ES-I3 (cell line): ENCODE measurements around the gene JOSD2.
"Not testable (repeated sequence)": the region's sequence is repeated elsewhere in the genome, so short reads cannot be mapped to it uniquely, and the experiment has no call there.

Experiments used
- H3K36me3 ChIP-seq: 2 replicates; pipeline ENCODE4 v1.6.1; 2013; ENCODE audit warnings: mild to moderate bottlenecking, low read length, control low read depth, moderate library complexity; ENCODE audit not compliant: insufficient read depth
- H3K4me1 ChIP-seq: 2 replicates; pipeline ENCODE4 v1.6.1; 2013; ENCODE audit warnings: mild to moderate bottlenecking, control low read depth, low read length; ENCODE audit not compliant: insufficient read depth
- H3K9ac ChIP-seq: 2 replicates; pipeline ENCODE4 v1.6.1; 2013; ENCODE audit warnings: low read depth, mild to moderate bottlenecking, low read length, moderate library complexity
- H3K9me3 ChIP-seq: 2 replicates; pipeline ENCODE4 v1.6.1; 2013; ENCODE audit warnings: mild to moderate bottlenecking, low read length, moderate library complexity; ENCODE audit not compliant: control insufficient read depth, insufficient read depth

Gene JOSD2

GRCh38 chr19:50534478-50534877 lies 23.5 kb upstream of the JOSD2 start:
- no peaks in the 10 kb centered on the region for H3K9me3 ChIP-seq

GRCh38 chr19:50532952-50533351 lies 22.0 kb upstream of the JOSD2 start:
- no peak overlapping the region for H3K9ac ChIP-seq
- H3K9me3 ChIP-seq, result no peaks in the 10 kb centered on the region
- no peaks in the 10 kb centered on the region for H3K36me3 ChIP-seq
- peaks cover 8% of the 10 kb centered on the region; the same call in 1 of the 2 replicates for H3K4me1 ChIP-seq

More at GRCh38 chr19:50534478-50534877, 23.5 kb upstream of the JOSD2 start:
- no peaks in the 10 kb centered on the region for H3K36me3 ChIP-seq
- H3K9ac ChIP-seq, result no peak overlapping the region
- H3K4me1 ChIP-seq, result peaks cover 8% of the 10 kb centered on the region; the same call in 1 of the 2 replicates

- peak overlapping the region; percentile 5; the same call in 1 of the 2 replicates for H3K9ac ChIP-seq
- H3K4me1 ChIP-seq, result peaks cover 8% of the 10 kb centered on the region; the same call in 1 of the 2 replicates
- H3K36me3 ChIP-seq, result no peaks in the 10 kb centered on the region
- H3K9me3 ChIP-seq, result no peaks in the 10 kb centered on the region
Measured at GRCh38 chr19:50531171-50531612, 20.2 kb upstream of the JOSD2 start.

GRCh38 chr19:50528052-50528451 lies 17.1 kb upstream of the JOSD2 start:
- not testable (repeated sequence) for H3K9ac ChIP-seq, H3K4me1 ChIP-seq, H3K9me3 ChIP-seq, H3K36me3 ChIP-seq

GRCh38 chr19:50522881-50523280 lies 11.9 kb upstream of the JOSD2 start:
- Histone ChIP-seq H3K4me1 (no peaks in the 10 kb centered on the region), H3K36me3 (no peaks in the 10 kb centered on the region), H3K9me3 (no peaks in the 10 kb centered on the region), H3K9ac (no peak overlapping the region)

GRCh38 chr19:50520822-50521465 lies 10.0 kb upstream of the JOSD2 start:
- no peaks in the 10 kb centered on the region for H3K9me3 ChIP-seq
- H3K4me1 ChIP-seq, result no peaks in the 10 kb centered on the region
- no peak overlapping the region for H3K9ac ChIP-seq
- H3K36me3 ChIP-seq, result no peaks in the 10 kb centered on the region

- Histone ChIP-seq H3K9me3 (no peaks in the 10 kb centered on the region), H3K4me1 (no peaks in the 10 kb centered on the region), H3K36me3 (no peaks in the 10 kb centered on the region), H3K9ac (no peak overlapping the region)
Measured at GRCh38 chr19:50519006-50519575, 8.1 kb upstream of the JOSD2 start.

GRCh38 chr19:50518091-50519005 lies 7.4 kb upstream of the JOSD2 start:
- no peaks in the 10 kb centered on the region for H3K36me3 ChIP-seq
- H3K4me1 ChIP-seq, result no peaks in the 10 kb centered on the region
- H3K9me3 ChIP-seq, result no peaks in the 10 kb centered on the region
- H3K9ac ChIP-seq, result no peak overlapping the region

- no peak overlapping the region for H3K9ac ChIP-seq
- H3K36me3 ChIP-seq, result no peaks in the 10 kb centered on the region
- H3K4me1 ChIP-seq, result no peaks in the 10 kb centered on the region
Measured at GRCh38 chr19:50517704-50518075, 6.7 kb upstream of the JOSD2 start.

GRCh38 chr19:50516964-50517703 lies 6.1 kb upstream of the JOSD2 start:
- Histone ChIP-seq H3K9ac (no peak overlapping the region), H3K36me3 (no peaks in the 10 kb centered on the region), H3K9me3 (no peaks in the 10 kb centered on the region), H3K4me1 (no peaks in the 10 kb centered on the region)

More at GRCh38 chr19:50517704-50518075, 6.7 kb upstream of the JOSD2 start:
- H3K9me3 ChIP-seq, result no peaks in the 10 kb centered on the region

- Histone ChIP-seq H3K9ac (no peak overlapping the region), H3K36me3 (no peaks in the 10 kb centered on the region), H3K9me3 (no peaks in the 10 kb centered on the region), H3K4me1 (no peaks in the 10 kb centered on the region)
Measured at GRCh38 chr19:50516456-50516855, 5.5 kb upstream of the JOSD2 start.

GRCh38 chr19:50515168-50515561 lies 4.2 kb upstream of the JOSD2 start:
- H3K4me1 ChIP-seq, result no peaks in the 10 kb centered on the region; the same call in 1 of the 2 replicates
- H3K9ac ChIP-seq, result no peak overlapping the region
- no peaks in the 10 kb centered on the region for H3K9me3 ChIP-seq
- H3K36me3 ChIP-seq, result no peaks in the 10 kb centered on the region

GRCh38 chr19:50514346-50515167 lies 3.6 kb upstream of the JOSD2 start:
- Histone ChIP-seq H3K9ac (no peak overlapping the region), H3K9me3 (no peaks in the 10 kb centered on the region), H3K4me1 (no peaks in the 10 kb centered on the region; the same call in 1 of the 2 replicates), H3K36me3 (no peaks in the 10 kb centered on the region)
